NOMO-1 treated with dmso at 0.1 percent for 144 hours (cell line): ENCODE measurements around the gene SKI.

Source experiments
- DNase-seq: peaks from one replicate; lab custom pipeline; 2025; ENCODE audit not compliant: unreplicated experiment; lab: John Stamatoyannopoulos, UW

The SKI gene

DNA sequence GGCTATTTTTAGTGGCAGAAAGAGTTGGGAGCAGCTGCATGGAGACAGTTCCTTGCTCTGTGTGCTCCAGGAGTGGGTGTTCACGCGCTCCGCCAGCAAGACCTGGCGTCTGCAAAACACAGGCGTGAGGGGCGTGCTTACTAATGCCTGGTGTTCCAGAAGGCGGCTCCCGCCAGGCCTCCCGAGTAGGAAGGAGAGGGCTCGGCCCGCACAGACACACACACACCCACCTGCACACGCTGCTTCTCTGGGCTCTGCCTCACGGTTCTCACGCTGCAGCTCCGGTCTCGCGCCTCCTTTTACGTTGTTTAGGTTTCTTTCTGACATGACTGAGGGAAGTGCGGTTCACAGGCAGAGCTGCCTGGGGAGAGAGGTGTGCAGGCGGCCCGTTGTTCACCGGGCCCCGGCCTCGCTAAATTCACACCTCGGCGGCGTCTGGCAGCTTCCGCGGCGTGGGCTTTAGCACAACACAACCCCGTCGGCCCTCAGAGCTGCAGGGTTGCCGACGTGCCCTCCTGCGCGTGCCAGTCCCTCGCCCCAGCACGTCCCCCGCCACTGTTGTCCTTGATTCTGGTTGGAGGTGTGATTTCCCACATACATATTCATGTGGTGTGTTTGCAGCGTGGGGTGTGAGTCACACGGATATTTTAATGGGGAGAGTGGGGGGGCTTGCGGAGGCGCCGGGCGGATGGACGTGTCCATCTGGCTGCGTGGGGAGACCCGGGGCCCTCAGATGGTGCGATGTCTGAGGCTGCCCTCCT, 77.0 kb downstream of the SKI start:
- DNase-seq: no peak

- DNase-seq: no peak
Measured at GRCh38 chr1:2306151-2306978, 78.2 kb downstream of the SKI start.

GRCh38 chr1:2307064-2307605, 79.0 kb downstream of the SKI start:
- DNase-seq: no peak

DNA sequence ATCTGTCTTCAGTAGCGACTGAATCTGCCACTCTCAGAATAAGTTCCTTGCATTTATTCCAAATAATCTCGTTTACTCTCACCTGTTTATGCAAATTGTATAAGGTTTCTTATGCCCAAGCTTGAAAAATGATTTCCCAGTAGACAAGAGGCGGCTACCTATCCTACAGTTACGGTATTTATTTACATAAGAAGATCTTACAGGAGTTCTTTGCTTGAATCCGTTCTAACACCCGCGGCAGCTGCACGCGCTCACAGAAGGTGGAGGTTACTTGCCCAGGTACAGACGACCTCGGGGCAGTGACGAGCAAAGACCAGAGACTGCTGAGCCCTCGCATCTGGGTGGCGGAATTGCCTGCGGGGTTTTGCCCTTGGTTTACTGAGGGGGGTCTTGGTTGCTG, 79.9 kb downstream of the SKI start:
- DNase-seq: no peak

GRCh38 chr1:2308844-2309243, 80.7 kb downstream of the SKI start:
- no peak for DNase-seq

- DNase-seq: no peak
Measured at GRCh38 chr1:2310332-2311183, 82.4 kb downstream of the SKI start.

DNA sequence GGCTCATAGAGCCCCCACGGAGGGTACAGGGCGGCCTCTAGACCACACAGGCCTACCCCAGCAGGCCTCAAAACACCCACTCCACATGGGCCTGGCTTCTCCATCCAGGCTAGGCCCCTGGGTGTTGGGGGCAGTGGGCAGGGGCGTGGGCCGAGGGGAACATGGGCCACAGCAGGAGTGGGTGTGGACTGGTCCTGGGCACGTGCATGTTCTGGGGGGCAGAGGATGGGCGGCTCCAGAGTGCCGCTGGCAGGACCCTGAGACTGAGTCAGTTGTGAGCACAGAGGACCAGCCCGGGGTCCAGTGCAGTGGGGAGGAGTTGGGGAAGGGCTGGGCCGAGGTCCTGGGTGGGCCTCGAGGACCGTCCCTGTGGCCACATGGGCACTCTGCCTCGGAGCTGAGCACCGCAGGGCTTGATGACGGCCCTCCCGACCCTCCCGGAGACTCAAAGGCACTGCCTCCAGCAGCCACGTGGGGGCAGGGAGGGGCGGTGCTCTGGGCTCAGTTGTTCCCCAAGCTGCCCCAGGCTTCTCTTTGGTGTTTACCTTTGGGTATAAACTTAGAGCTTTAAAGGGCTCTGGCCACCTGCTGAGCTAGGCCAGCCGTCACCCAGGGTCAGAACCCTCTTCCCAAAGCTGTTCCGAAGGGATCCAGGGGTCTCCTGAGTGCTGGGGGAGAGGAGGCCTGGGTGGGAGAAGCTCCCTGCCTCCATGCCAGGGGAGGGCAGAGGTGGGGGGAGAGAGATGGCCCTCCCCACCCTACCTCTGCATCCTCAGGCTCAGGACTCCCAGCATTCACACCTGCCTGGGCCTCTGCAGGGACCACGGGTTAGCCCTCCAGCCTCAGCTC, 83.3 kb downstream of the SKI start:
- no peak for DNase-seq

- DNase-seq: no peak
Measured at GRCh38 chr1:2312160-2312514, 84.0 kb downstream of the SKI start.

GRCh38 chr1:2312515-2313301, 84.6 kb downstream of the SKI start:
- no peak for DNase-seq

DNA sequence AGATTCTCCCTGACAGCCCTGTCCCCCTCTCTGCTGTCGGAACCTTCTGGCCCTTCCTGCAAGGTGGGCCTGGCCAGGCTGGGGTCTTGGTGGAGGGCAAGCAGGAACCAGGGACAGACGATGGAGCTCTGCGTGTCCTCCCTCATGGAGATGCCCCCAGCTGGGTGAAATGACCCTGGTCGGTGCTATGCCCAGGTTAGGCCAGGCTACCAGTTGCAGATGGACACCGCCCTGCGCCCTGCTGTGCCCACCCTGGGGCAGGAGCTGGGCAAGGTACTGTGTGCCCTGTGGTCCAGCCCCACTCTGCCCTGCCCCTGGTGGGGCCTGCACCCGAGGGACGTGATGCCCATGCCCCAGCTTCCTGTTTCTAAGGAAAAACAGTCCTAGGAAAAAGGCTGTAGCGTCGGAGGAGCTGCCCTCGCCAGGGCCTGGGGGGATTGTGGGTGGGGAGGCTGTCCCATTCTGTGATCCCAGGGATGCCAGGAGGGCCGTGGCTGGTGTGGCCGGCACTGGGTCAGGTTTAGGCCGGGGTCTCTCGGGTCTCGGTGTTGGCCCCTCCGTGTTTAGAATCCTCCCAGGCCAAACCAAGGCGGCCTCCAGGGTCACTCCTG, 85.6 kb downstream of the SKI start:
- no peak for DNase-seq

DNA sequence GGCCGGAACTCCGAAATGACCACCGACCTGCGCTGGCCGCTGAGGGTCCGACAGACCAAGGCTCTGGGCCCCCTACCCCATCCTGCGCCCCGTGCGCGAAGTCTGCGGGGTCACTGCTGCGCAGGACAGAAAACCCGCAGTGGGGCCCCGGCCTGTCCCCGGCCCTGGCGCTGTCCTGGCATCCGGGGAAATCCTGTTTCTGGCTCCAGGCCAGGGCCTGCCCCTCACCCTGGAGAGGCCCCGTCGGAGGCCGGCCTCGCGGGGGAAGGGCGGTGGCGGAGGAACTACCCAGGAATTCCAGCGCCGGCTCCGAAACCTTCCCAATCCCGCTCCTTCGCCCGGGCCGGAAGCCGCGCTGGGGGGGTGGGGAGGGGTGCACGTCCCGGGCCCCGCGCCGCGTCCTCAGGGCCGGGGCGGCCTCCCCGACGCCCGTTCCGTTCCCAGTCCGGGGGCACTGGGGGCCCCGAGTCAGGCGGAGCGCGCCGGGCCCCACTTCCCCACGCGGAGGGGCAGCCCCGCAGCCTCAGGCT, 86.2 kb downstream of the SKI start:
- no peak for DNase-seq

DNA sequence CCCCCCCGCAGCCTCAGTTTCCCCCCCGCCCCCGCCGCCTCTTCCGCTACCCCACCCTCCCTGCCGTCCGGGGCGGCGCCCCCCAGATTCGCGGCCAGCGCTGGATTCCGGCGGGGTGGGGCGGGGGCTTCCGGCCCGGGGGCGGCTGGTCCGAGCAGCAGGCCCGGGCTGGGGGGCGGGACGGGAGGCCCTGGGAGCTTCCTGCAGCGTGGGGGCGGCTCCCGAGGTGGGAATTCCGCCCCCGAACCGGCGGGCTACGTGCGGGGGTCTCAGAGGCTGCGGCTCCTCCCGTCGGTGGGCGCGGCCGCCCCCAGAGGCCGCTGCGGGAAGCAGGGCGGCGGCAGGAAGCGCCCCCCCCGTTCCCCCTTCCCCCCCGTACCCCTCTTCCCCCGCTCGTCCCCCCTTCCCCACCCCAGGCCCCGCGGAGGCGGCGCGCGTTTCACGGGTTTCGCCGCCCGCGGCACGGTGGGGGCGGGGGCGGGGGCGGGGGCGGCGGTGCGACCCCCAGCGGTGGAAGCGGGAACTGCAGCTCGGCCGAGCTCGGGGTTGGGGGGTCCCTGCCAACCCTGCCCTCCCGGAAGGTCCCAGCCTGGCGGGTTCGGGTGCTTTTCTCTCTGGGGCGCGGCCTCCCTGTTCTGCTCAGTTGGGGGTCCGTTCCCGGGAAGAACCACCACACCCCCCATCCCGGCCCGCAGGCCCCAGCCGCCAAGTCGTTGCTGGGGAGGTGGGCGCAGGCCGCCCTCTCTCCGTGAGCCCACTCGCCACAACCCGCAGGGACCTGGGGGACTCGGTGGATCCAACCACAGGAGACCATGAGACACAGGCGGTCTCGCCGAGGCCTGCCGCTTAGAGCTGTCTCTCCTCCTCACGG, 86.9 kb downstream of the SKI start:
- no peak for DNase-seq

GRCh38 chr1:2315674-2316450, 87.7 kb downstream of the SKI start:
- DNase-seq: no peak

- no peak for DNase-seq
Measured at GRCh38 chr1:2316451-2316961, 88.4 kb downstream of the SKI start.

DNA sequence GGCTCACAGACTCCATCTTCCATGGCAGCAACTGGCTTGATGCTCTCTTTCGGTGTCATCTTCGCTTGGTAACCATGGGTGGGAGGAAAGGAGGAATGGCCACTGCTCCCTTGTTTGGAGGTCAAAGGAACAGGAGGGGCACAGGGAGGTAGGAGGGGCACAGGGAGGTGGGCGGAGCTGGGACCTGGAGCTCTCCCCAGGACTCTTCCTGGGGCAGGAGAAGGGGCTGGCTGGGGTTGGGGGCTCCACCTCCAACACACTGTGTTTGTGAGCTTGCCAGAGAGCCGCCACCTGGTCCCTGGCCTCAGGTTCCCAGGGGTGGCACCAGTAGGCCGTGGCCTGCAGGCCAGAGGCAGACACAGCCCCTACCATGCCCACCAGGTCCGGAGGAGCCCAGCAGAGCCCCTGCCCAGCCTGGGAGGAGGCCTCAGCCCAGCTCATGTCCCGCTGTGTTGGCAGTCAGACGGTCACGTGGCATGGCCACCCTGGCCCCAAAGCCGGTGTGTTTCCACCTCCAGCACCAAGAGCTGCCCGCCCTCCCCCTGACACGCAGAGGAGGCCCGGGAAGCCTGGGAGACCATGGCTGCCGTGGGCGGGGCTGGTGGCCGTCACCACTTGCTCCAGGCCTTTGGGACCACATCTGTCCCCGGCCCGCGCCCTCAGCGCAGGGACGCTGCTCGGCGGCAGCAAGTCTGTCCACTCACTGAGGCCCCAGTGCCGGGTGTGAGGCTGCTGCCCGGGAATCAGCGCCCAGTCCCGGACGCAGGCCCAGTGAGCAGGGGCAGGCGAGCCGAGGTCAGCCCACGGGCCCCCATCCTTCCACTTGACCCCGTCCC, 89.3 kb downstream of the SKI start:
- no peak for DNase-seq
